Activated CD4-positive, alpha-beta T cell treated with anti-CD3 and anti-CD28 coated beads, Interleukin-2, amount 10 ng/mL, durations not matched to agents 24 days and 14 days (primary cell): ENCODE results near the gene BLNK. TPM values are rescaled to one million over a fixed set of nuclear protein-coding genes. Genes with fewer than 3 reads are reported as not detected.

Experiments used
- DNase-seq: peaks from one replicate; pipeline ENCODE4 v3.0.0; 2022
- H3K27ac Mint-ChIP-seq: one replicate; pipeline ENCODE4 v1.8.0; 2022; ENCODE audit warnings: mild to moderate bottlenecking, mixed read lengths
- H3K27me3 Mint-ChIP-seq: one replicate; pipeline ENCODE4 v1.8.0; 2022; ENCODE audit warnings: mixed read lengths
- H3K36me3 Mint-ChIP-seq: one replicate; pipeline ENCODE4 v1.8.0; 2022; ENCODE audit warnings: low read depth, mild to moderate bottlenecking, mixed read lengths
- H3K4me1 Mint-ChIP-seq: one replicate; pipeline ENCODE4 v1.8.0; 2021; ENCODE audit warnings: mixed read lengths
- H3K4me3 Mint-ChIP-seq: one replicate; pipeline ENCODE4 v1.8.0; 2022; ENCODE audit warnings: mild to moderate bottlenecking, moderate library complexity, mixed read lengths
- H3K9me3 Mint-ChIP-seq: one replicate; pipeline ENCODE4 v1.8.0; 2021; ENCODE audit warnings: mixed read lengths
- intact Hi-C: fragments of 100-400 bp; cut with micrococcal nuclease; formaldehyde crosslinking; loops from one replicate; pipeline ENCODE4 v1.15.1; 2023
- total RNA-seq: library from RNA; stranded (reverse); gene quantifications from 2 replicates; pipeline ENCODE4 v1.2.3, GENCODE V29; 2022

Gene BLNK
- total RNA-seq, 1 donor from 2014 or later = not detected

- no peaks in the 10 kb centered on the region for H3K9me3 Mint-ChIP-seq
- peaks cover 4% of the 10 kb centered on the region for H3K27me3 Mint-ChIP-seq
- intact Hi-C loops = no loop called here
- H3K27ac Mint-ChIP-seq = no peak overlapping the region
- H3K36me3 Mint-ChIP-seq = no peaks in the 10 kb centered on the region
- no peak overlapping the region for H3K4me3 Mint-ChIP-seq
- DNase-seq = no peak
- H3K4me1 Mint-ChIP-seq = no peaks in the 10 kb centered on the region
Observed at GRCh38 chr10:96236876-96237275, 34.5 kb downstream of the BLNK start.

GRCh38 chr10:96236090-96236478 is 35.3 kb downstream of the BLNK start:
- Mint-ChIP-seq H3K36me3 (no peaks in the 10 kb centered on the region), H3K27ac (no peak overlapping the region), H3K9me3 (no peaks in the 10 kb centered on the region), H3K4me3 (no peak overlapping the region), H3K27me3 (peaks cover 4% of the 10 kb centered on the region), H3K4me1 (no peaks in the 10 kb centered on the region)
- intact Hi-C loops = no loop called here
- DNase-seq = no peak

- Mint-ChIP-seq H3K27me3 (peaks cover 4% of the 10 kb centered on the region), H3K27ac (no peak overlapping the region), H3K9me3 (no peaks in the 10 kb centered on the region), H3K4me3 (no peak overlapping the region), H3K4me1 (no peaks in the 10 kb centered on the region), H3K36me3 (no peaks in the 10 kb centered on the region)
- no peak for DNase-seq
- intact Hi-C loops = no loop called here
Observed at GRCh38 chr10:96235326-96236089, 35.9 kb downstream of the BLNK start.

GRCh38 chr10:96233959-96234358 is 37.4 kb downstream of the BLNK start:
- Mint-ChIP-seq H3K27ac (no peak overlapping the region), H3K4me1 (no peaks in the 10 kb centered on the region), H3K9me3 (no peaks in the 10 kb centered on the region), H3K36me3 (no peaks in the 10 kb centered on the region), H3K4me3 (no peak overlapping the region), H3K27me3 (no peaks in the 10 kb centered on the region)
- intact Hi-C loops = no loop called here
- no peak for DNase-seq

GRCh38 chr10:96230527-96230926 is 40.8 kb downstream of the BLNK start:
- no peak overlapping the region for H3K4me3 Mint-ChIP-seq

GRCh38 chr10:96229568-96230030 is 41.8 kb downstream of the BLNK start:
- no peaks in the 10 kb centered on the region for H3K9me3 Mint-ChIP-seq
- H3K27ac Mint-ChIP-seq = no peak overlapping the region
- no peak overlapping the region for H3K4me3 Mint-ChIP-seq
- H3K4me1 Mint-ChIP-seq = no peaks in the 10 kb centered on the region
- peak; percentile 89 for DNase-seq
- intact Hi-C loops = loop anchor here (1.0 to 10.0 kb wide), 3 partner anchors 63 to 215 kb away; no protein-coding TSS in a partner anchor
- no peaks in the 10 kb centered on the region for H3K27me3 Mint-ChIP-seq
- H3K36me3 Mint-ChIP-seq = no peaks in the 10 kb centered on the region

More at GRCh38 chr10:96230527-96230926, 40.8 kb downstream of the BLNK start:
- Mint-ChIP-seq H3K9me3 (no peaks in the 10 kb centered on the region), H3K27me3 (no peaks in the 10 kb centered on the region), H3K4me1 (no peaks in the 10 kb centered on the region), H3K27ac (no peak overlapping the region), H3K36me3 (no peaks in the 10 kb centered on the region)
- intact Hi-C loops = no loop called here
- DNase-seq = no peak

- Mint-ChIP-seq H3K27me3 (no peaks in the 10 kb centered on the region), H3K36me3 (no peaks in the 10 kb centered on the region), H3K9me3 (no peaks in the 10 kb centered on the region), H3K4me3 (no peak overlapping the region), H3K4me1 (no peaks in the 10 kb centered on the region), H3K27ac (no peak overlapping the region)
- intact Hi-C loops = loop anchor here (5.0 to 10.0 kb wide), 2 partner anchors 64 to 214 kb away; no protein-coding TSS in a partner anchor
- DNase-seq = no peak
Observed at GRCh38 chr10:96228408-96228994, 42.9 kb downstream of the BLNK start.

- Mint-ChIP-seq H3K9me3 (no peaks in the 10 kb centered on the region), H3K36me3 (no peaks in the 10 kb centered on the region), H3K4me1 (no peaks in the 10 kb centered on the region), H3K4me3 (no peak overlapping the region), H3K27me3 (no peaks in the 10 kb centered on the region), H3K27ac (no peak overlapping the region)
- intact Hi-C loops = loop anchor here (5.0 to 10.0 kb wide), 2 partner anchors 65 to 212 kb away; no protein-coding TSS in a partner anchor
- DNase-seq = no peak
Observed at GRCh38 chr10:96227206-96227605, 44.2 kb downstream of the BLNK start.

GRCh38 chr10:96225119-96225518 is 46.2 kb downstream of the BLNK start:
- Mint-ChIP-seq H3K27me3 (peaks cover 4% of the 10 kb centered on the region), H3K4me3 (no peak overlapping the region), H3K27ac (no peak overlapping the region), H3K36me3 (no peaks in the 10 kb centered on the region), H3K4me1 (no peaks in the 10 kb centered on the region), H3K9me3 (no peaks in the 10 kb centered on the region)
- intact Hi-C loops = loop anchor here (5.0 to 10.0 kb wide), 2 partner anchors 67 to 210 kb away; no protein-coding TSS in a partner anchor
- no peak for DNase-seq

GRCh38 chr10:96222908-96223307 is 48.5 kb downstream of the BLNK start:
- no peaks in the 10 kb centered on the region for H3K36me3 Mint-ChIP-seq
- H3K4me1 Mint-ChIP-seq = no peaks in the 10 kb centered on the region
- peaks cover 12% of the 10 kb centered on the region for H3K27me3 Mint-ChIP-seq
- no peak overlapping the region for H3K27ac Mint-ChIP-seq
- DNase-seq = no peak
- H3K4me3 Mint-ChIP-seq = no peak overlapping the region
- intact Hi-C loops = loop anchor here (10.0 kb wide), 1 partner anchor 208 kb away; no protein-coding TSS in a partner anchor
- H3K9me3 Mint-ChIP-seq = no peaks in the 10 kb centered on the region

GRCh38 chr10:96222441-96222840 is 48.9 kb downstream of the BLNK start:
- intact Hi-C loops = loop anchor here (10.0 kb wide), 1 partner anchor 208 kb away; no protein-coding TSS in a partner anchor

GRCh38 chr10:96218826-96219225 is 52.5 kb downstream of the BLNK start:
- H3K4me1 Mint-ChIP-seq = no peaks in the 10 kb centered on the region
- intact Hi-C loops = no loop called here
- H3K9me3 Mint-ChIP-seq = peaks cover 5% of the 10 kb centered on the region
- no peak overlapping the region for H3K4me3 Mint-ChIP-seq
- no peak overlapping the region for H3K27ac Mint-ChIP-seq
- no peaks in the 10 kb centered on the region for H3K36me3 Mint-ChIP-seq
- DNase-seq = no peak
- H3K27me3 Mint-ChIP-seq = peaks cover 20% of the 10 kb centered on the region

More at GRCh38 chr10:96222441-96222840, 48.9 kb downstream of the BLNK start:
- Mint-ChIP-seq H3K27me3 (peaks cover 12% of the 10 kb centered on the region), H3K27ac (no peak overlapping the region), H3K36me3 (no peaks in the 10 kb centered on the region), H3K9me3 (no peaks in the 10 kb centered on the region), H3K4me3 (no peak overlapping the region), H3K4me1 (no peaks in the 10 kb centered on the region)
- DNase-seq = no peak

GRCh38 chr10:96217711-96218110 is 53.7 kb downstream of the BLNK start:
- intact Hi-C loops = no loop called here
- peaks cover 5% of the 10 kb centered on the region for H3K9me3 Mint-ChIP-seq

GRCh38 chr10:96216775-96217174 is 54.6 kb downstream of the BLNK start:
- Mint-ChIP-seq H3K36me3 (no peaks in the 10 kb centered on the region), H3K4me1 (no peaks in the 10 kb centered on the region), H3K9me3 (peaks cover 5% of the 10 kb centered on the region), H3K4me3 (no peak overlapping the region), H3K27me3 (peaks cover 20% of the 10 kb centered on the region), H3K27ac (no peak overlapping the region)
- intact Hi-C loops = no loop called here
- no peak for DNase-seq

More at GRCh38 chr10:96217711-96218110, 53.7 kb downstream of the BLNK start:
- Mint-ChIP-seq H3K27ac (no peak overlapping the region), H3K36me3 (no peaks in the 10 kb centered on the region), H3K4me3 (no peak overlapping the region), H3K4me1 (no peaks in the 10 kb centered on the region), H3K27me3 (peaks cover 20% of the 10 kb centered on the region)
- no peak for DNase-seq
